ENCODE data around the gene TNNI2.

Gene TNNI2

GRCh38 chr11:1889941-1890855, 51.4 kb downstream of the TNNI2 start:
- Histone ChIP-seq H2AFZ (no peak overlapping the region), H3K27ac (no peak overlapping the region), H3K9me3 (ENCODE audit: control insufficient read depth, low read length) (no peaks in the 10 kb centered on the region), H3K4me2 (ENCODE audit: low read length) (no peak overlapping the region), H3K27me3 (ENCODE audit: control insufficient read depth, insufficient read depth, low read length) (no peaks in the 10 kb centered on the region), H3K79me2 (no peaks in the 10 kb centered on the region), H3K36me3 (ENCODE audit: control insufficient read depth, insufficient read depth, low read length) (no peaks in the 10 kb centered on the region), H3K9ac (no peak overlapping the region), H3K4me3 (ENCODE audit: low read depth, low read length) (no peak overlapping the region), H3K4me1 (no peaks in the 10 kb centered on the region)
- TF ChIP-seq CTCF (IDR thresholded peaks at IDR 0.05): no peak
